ENCODE data around the gene GRAMD1B. TPM values are rescaled to one million over a fixed set of nuclear protein-coding genes. Genes with fewer than 3 reads are reported as not detected.

Gene GRAMD1B
- total RNA-seq, 3 donors from 2014 or later, result 3.2 to 4.4 (median 4.1) TPM

DNA sequence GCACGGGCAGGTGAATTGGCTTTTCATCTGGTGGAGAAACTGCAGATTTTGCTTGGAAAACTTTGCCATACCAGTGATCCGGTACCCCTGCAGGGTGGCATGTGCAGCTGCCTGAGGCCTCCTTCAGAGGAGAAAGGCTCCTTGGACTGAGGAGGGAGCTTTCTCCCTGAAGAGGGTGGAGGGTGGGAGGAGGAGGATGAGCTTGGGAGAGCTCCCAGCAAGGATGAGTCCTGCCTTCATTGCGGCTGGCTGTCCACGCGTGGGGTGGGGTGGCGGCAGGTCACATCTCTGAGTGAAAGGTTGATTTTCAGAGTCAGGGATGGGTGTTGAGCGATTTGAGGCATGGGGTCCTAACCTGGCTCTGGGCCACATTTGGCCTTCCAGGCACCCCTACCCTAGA, 96.8 kb downstream of the GRAMD1B start:
- Histone ChIP-seq H3K4me1 (ENCODE audit: low read depth) (no peaks in the 10 kb centered on the region), H3K36me3 (ENCODE audit: low read depth) (no peaks in the 10 kb centered on the region), H3K9me3 (no peaks in the 10 kb centered on the region), H3K4me3 (no peak overlapping the region)
- DNase-seq (no peak), ATAC-seq (no peak)
- intact Hi-C loops (cut with DNase I, micrococcal nuclease), result no loop called here
- TF ChIP-seq, protein P1, sequence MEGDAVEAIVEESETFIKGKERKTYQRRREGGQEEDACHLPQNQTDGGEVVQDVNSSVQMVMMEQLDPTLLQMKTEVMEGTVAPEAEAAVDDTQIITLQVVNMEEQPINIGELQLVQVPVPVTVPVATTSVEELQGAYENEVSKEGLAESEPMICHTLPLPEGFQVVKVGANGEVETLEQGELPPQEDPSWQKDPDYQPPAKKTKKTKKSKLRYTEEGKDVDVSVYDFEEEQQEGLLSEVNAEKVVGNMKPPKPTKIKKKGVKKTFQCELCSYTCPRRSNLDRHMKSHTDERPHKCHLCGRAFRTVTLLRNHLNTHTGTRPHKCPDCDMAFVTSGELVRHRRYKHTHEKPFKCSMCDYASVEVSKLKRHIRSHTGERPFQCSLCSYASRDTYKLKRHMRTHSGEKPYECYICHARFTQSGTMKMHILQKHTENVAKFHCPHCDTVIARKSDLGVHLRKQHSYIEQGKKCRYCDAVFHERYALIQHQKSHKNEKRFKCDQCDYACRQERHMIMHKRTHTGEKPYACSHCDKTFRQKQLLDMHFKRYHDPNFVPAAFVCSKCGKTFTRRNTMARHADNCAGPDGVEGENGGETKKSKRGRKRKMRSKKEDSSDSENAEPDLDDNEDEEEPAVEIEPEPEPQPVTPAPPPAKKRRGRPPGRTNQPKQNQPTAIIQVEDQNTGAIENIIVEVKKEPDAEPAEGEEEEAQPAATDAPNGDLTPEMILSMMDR (IDR thresholded peaks at IDR 0.05), result no peak

DNA sequence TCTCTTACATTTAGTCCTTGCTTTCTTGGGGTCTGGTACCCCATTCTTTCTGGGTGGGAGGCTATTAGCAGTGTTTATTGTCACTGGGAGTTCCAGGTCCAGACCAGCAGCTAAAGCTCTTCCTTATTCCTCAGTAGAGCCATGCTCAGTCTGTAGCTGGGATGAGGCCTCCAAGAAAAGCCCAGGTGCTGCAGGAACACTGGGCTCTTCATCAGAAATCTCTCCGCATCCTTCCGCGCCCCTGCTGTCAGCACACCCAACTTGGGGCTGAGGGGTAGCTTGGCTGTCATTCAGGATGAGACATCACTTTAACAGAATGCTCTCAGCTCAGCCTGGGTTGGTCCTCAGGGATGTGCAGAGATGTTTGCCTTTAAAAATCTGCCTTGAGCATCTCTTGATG, 97.5 kb downstream of the GRAMD1B start:
- TF ChIP-seq, protein P1 (IDR thresholded peaks at IDR 0.05), result no peak
- no peaks in the 10 kb centered on the region for H3K36me3 ChIP-seq (ENCODE audit: low read depth)
- DNase-seq, result no peak
- H3K4me1 ChIP-seq (ENCODE audit: low read depth), result no peaks in the 10 kb centered on the region
- H3K4me3 ChIP-seq, result no peak overlapping the region
- no peak for ATAC-seq
- intact Hi-C loops (cut with DNase I, micrococcal nuclease), result no loop called here
- H3K9me3 ChIP-seq, result no peaks in the 10 kb centered on the region

DNA sequence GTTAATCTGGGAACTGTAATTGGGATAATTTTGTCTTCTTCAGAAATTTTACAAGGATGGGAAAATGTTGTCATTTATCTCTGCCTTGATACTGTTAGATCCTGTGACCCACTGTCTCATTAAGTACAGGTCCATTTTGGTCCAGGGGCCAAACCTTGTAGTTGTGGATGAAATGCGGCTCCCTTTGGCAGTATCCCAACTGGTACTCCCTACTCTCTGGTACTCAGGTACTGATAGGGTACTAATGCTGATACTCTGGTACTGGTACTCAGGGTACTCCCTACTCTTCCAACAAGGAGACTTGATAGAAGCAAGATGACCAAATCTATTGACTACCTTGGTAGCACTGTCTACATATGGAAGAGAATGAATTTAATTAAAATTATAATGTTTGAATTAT, 97.9 kb downstream of the GRAMD1B start:
- intact Hi-C loops (cut with DNase I, micrococcal nuclease), result no loop called here
- Histone ChIP-seq H3K9me3 (no peaks in the 10 kb centered on the region), H3K36me3 (ENCODE audit: low read depth) (no peaks in the 10 kb centered on the region), H3K4me1 (ENCODE audit: low read depth) (no peaks in the 10 kb centered on the region), H3K4me3 (no peak overlapping the region)
- ATAC-seq (no peak), DNase-seq (no peak)
- TF ChIP-seq, protein P1 (IDR thresholded peaks at IDR 0.05), result no peak

DNA sequence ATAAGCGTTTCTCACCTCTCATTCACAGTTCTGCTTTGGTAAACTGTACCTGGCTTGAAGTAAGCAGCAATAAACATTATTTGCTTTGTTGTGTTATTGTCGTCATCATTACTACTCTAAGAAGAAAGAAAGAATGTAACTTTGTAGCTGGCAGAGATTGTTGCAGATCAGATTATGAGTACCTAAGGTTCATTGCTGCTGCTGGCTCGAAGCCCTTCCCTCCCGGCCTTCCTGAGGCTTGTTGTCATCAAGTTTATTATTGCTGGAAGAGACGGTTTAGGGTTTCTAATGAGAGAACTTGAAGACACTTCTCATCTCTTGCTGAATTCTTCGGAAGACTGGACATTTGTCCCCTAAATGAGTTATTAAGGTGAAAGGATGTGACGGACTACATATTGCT, 101.3 kb downstream of the GRAMD1B start:
- Histone ChIP-seq H3K9me3 (no peaks in the 10 kb centered on the region), H3K4me3 (no peak overlapping the region), H3K36me3 (ENCODE audit: low read depth) (no peaks in the 10 kb centered on the region), H3K4me1 (ENCODE audit: low read depth) (no peaks in the 10 kb centered on the region)
- TF ChIP-seq, protein P1 (IDR thresholded peaks at IDR 0.05), result no peak
- intact Hi-C loops (cut with DNase I, micrococcal nuclease), result no loop called here
- DNase-seq (no peak), ATAC-seq (no peak)

DNA sequence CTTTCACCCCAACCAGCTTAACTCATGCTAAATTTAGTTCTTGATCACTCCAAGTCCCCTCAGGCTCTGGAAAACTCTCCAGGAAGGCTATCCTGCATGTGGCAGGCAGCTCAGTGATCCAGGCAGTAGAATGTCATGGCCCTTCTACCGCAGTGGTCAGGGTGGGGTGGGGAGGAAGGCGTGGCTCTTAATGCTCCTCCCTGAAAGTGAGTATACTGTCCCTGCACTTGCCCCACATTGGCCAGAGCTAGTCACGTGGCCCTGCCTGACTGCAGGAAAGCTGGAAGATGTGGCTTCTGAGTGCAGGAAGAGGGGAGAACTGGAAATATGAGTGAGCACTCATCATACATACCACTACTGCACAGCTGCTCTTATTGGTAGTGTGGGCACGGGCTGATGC, 102.1 kb downstream of the GRAMD1B start:
- no peak for DNase-seq
- Histone ChIP-seq H3K4me3 (no peak overlapping the region), H3K4me1 (ENCODE audit: low read depth) (no peaks in the 10 kb centered on the region), H3K36me3 (ENCODE audit: low read depth) (no peaks in the 10 kb centered on the region), H3K9me3 (no peaks in the 10 kb centered on the region)
- intact Hi-C loops (cut with DNase I, micrococcal nuclease), result no loop called here
- no peak for ATAC-seq
- TF ChIP-seq, protein P1 (IDR thresholded peaks at IDR 0.05), result no peak

DNA sequence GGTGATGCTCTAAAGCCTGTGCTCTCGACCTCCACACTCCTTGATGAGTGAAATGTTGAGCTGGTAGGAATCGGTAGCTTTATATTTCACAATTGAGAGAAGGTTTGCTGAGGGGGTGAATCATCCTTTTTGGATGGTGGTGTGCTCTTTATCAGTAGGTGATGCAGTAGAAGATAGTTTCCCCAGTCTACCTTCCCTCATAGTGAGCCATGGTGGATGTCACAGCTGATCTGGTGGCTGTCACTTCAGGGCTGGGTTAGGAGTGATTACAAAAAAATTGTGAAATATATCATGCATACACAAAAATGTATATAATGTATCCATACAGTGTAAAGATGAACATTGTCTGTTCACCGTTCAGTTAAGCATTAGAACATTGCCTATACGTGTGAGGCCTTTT, 105.3 kb downstream of the GRAMD1B start:
- TF ChIP-seq, protein P1 (IDR thresholded peaks at IDR 0.05), result no peak
- intact Hi-C loops (cut with DNase I, micrococcal nuclease), result no loop called here
- ATAC-seq (no peak), DNase-seq (no peak)
- no peaks in the 10 kb centered on the region for H3K9me3 ChIP-seq
- no peaks in the 10 kb centered on the region for H3K36me3 ChIP-seq (ENCODE audit: low read depth)
- no peak overlapping the region for H3K4me3 ChIP-seq
- no peaks in the 10 kb centered on the region for H3K4me1 ChIP-seq (ENCODE audit: low read depth)

Data from mucosa of descending colon (tissue), 3 donors.